HL-60 (cell line): ENCODE measurements around the gene SERTAD1.

Experiments used
- DNase-seq, 2 experiments: peaks; one replicate each; pipeline ENCODE4 v3.0.0-alpha.2; 2010 to 2020; ENCODE audit warnings: low read depth in 1 of 2, low spot score in 1 of 2
- H3K27ac ChIP-seq: fragments of 250-450 bp; sonication (Bioruptor Pico); replicated peaks from 2 replicates; pipeline ENCODE4 v1.5.1; 2020; ENCODE audit warnings: mild to moderate bottlenecking, moderate library complexity
- H3K27me3 ChIP-seq: fragments of 250-450 bp; sonication (Bioruptor Pico); 2 replicates; pipeline ENCODE4 v1.5.1; 2021; ENCODE audit warnings: mild to moderate bottlenecking, moderate library complexity; ENCODE audit not compliant: insufficient read depth, poor library complexity, severe bottlenecking
- H3K4me3 ChIP-seq: replicated peaks from 2 replicates; pipeline ENCODE4 v1.5.1; 2011; ENCODE audit warnings: mild to moderate bottlenecking, control low read depth, low read length; ENCODE audit not compliant: insufficient read depth
- GABPA ChIP-seq: IDR thresholded peaks from 2 replicates; pipeline ENCODE4 v1.6.1; 2012; ENCODE audit warnings: low read depth
- POLR2AphosphoS5 ChIP-seq: IDR thresholded peaks from 2 replicates; pipeline ENCODE4 v1.6.1; 2012; ENCODE audit warnings: low read depth
- SPI1 ChIP-seq: IDR thresholded peaks from 2 replicates; pipeline ENCODE4 v1.6.1; 2012; ENCODE audit warnings: low read depth, mild to moderate bottlenecking, borderline replicate concordance
- TF ChIP-seq, protein P1 (sequence below): IDR thresholded peaks from one replicate; pipeline ENCODE4 v1.5.1; 2011; ENCODE audit warnings: low read length, control low read depth, inconsistent platforms; ENCODE audit not compliant: insufficient read depth
- TF ChIP-seq, protein P2 (sequence below): IDR thresholded peaks from 2 replicates; pipeline ENCODE4 v1.6.1; 2012; ENCODE audit warnings: low read depth; ENCODE audit not compliant: insufficient replicate concordance

The SERTAD1 gene

DNA sequence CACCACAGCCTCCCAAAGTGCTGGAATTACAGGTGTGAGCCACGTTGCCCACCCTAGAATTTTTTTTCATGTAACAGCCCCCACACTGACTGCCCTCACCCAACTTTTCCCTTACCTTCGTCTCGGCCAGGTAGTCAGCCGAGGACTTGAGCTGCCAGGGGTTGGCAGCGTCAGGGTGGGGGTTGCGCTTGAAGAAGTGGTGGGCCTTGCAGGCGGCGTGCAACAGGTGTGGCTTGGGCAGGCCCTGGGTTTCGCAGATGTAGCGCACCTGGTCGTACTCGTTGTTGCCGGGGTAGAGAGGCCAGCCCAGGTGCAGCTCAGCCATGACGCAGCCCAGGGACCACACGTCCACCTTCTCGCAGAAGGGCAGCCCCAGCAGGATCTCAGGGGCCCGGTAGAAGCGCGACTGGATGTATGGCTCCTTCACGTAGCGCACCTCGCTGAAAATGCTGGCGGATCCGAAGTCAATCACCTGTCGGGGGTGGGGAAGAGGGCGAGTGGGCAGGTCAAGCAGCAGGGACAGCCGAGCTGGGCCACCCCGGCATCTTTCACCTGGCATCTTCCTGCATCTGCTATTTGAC lies 42.0 kb downstream of the SERTAD1 start:
- no peak for TF ChIP-seq SPI1
- TF ChIP-seq, protein P1, sequence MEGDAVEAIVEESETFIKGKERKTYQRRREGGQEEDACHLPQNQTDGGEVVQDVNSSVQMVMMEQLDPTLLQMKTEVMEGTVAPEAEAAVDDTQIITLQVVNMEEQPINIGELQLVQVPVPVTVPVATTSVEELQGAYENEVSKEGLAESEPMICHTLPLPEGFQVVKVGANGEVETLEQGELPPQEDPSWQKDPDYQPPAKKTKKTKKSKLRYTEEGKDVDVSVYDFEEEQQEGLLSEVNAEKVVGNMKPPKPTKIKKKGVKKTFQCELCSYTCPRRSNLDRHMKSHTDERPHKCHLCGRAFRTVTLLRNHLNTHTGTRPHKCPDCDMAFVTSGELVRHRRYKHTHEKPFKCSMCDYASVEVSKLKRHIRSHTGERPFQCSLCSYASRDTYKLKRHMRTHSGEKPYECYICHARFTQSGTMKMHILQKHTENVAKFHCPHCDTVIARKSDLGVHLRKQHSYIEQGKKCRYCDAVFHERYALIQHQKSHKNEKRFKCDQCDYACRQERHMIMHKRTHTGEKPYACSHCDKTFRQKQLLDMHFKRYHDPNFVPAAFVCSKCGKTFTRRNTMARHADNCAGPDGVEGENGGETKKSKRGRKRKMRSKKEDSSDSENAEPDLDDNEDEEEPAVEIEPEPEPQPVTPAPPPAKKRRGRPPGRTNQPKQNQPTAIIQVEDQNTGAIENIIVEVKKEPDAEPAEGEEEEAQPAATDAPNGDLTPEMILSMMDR = no peak
- no peak for TF ChIP-seq GABPA
- TF ChIP-seq, protein P2, sequence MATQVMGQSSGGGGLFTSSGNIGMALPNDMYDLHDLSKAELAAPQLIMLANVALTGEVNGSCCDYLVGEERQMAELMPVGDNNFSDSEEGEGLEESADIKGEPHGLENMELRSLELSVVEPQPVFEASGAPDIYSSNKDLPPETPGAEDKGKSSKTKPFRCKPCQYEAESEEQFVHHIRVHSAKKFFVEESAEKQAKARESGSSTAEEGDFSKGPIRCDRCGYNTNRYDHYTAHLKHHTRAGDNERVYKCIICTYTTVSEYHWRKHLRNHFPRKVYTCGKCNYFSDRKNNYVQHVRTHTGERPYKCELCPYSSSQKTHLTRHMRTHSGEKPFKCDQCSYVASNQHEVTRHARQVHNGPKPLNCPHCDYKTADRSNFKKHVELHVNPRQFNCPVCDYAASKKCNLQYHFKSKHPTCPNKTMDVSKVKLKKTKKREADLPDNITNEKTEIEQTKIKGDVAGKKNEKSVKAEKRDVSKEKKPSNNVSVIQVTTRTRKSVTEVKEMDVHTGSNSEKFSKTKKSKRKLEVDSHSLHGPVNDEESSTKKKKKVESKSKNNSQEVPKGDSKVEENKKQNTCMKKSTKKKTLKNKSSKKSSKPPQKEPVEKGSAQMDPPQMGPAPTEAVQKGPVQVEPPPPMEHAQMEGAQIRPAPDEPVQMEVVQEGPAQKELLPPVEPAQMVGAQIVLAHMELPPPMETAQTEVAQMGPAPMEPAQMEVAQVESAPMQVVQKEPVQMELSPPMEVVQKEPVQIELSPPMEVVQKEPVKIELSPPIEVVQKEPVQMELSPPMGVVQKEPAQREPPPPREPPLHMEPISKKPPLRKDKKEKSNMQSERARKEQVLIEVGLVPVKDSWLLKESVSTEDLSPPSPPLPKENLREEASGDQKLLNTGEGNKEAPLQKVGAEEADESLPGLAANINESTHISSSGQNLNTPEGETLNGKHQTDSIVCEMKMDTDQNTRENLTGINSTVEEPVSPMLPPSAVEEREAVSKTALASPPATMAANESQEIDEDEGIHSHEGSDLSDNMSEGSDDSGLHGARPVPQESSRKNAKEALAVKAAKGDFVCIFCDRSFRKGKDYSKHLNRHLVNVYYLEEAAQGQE = no peak
- no peak for TF ChIP-seq POLR2AphosphoS5
- DNase-seq = no peak
- Histone ChIP-seq H3K27me3 (no peaks in the 10 kb centered on the region), H3K4me3 (no peak overlapping the region), H3K27ac (no peak overlapping the region)

DNA sequence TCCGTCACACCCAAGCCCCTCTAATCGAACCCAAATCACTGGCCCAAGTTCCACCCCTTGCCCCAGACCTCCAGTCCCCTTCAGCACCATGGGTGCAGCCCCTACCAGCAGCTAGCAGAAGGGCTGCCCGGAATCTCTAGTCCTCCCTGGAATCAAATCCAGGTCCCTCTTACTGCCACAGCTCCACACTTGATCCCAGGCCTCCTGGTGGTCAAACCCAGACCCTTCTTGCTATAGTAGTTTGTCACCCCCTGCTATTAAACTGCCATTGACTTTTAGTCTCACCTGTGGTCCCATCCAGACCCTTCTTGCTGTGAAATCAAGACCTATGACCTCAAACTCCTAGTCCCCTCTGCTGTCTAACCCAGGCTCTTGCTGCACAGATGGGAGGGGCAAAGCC lies 44.5 kb downstream of the SERTAD1 start:
- H3K27me3 ChIP-seq = no peaks in the 10 kb centered on the region
- TF ChIP-seq, protein P1 = no peak
- TF ChIP-seq, protein P2 = no peak
- TF ChIP-seq POLR2AphosphoS5 = no peak
- no peak for TF ChIP-seq GABPA
- no peak for TF ChIP-seq SPI1
- no peak overlapping the region for H3K4me3 ChIP-seq
- no peak overlapping the region for H3K27ac ChIP-seq
- DNase-seq = no peak

DNA sequence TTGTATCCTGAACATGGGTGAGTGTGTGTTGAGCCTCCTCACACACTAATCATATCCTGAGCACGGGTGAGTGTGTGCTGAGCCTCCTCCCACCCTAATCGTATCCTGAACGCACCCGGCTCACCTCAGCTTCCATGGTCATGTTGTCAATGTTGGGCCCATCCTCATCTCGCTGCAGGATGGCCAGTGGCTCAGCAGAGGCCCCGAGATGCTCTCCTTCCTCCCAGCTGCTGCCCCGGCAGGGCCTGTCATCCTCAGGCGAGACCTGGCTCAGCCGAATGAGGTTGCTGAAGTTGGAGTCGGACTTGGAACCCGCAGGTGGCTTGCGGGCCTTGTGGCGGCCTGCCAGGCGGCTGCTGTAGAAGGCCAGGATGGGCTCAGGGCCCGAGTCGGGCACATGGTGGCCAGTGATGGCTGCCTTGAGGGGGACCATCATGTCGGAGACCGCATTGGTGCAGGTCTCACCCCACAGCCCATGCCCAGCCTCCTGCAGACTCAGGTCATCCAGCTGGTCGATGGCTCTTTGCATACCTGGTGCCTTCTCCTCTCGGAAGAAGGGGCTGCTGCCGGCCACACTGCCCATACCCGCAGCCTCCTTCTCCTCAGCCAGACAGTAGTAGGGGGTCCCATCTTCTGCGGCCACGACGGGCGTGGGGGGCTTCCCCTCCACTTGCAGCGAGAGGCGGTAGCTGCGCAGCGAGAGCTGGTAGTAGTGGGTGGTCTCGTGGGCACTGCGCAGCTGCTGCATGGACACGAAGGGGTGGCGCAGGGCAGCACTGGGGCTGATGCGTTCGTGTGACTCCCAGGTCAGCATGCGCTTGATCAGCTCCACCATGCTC lies 45.4 kb downstream of the SERTAD1 start:
- Histone ChIP-seq H3K4me3 (no peak overlapping the region), H3K27me3 (no peaks in the 10 kb centered on the region), H3K27ac (no peak overlapping the region)
- TF ChIP-seq SPI1 (no peak), POLR2AphosphoS5 (no peak), GABPA (no peak)
- TF ChIP-seq, protein P2 = no peak
- TF ChIP-seq, protein P1 = no peak
- DNase-seq = no peak
